Hepatocyte (in vitro differentiated cells): ENCODE results near the gene DGCR2. TPM values are rescaled to one million over a fixed set of nuclear protein-coding genes. Genes with fewer than 3 reads are reported as not detected.

ENCODE experiments used
- DNase-seq: peaks from one replicate; pipeline ENCODE4 v3.0.0-alpha.2; 2016; ENCODE audit warnings: low spot score
- H2AFZ ChIP-seq: fragments of 200-600 bp; sonication (generic); 2 replicates; pipeline ENCODE4 v1.6.0; 2016; ENCODE audit warnings: antibody characterized with exemption, mild to moderate bottlenecking
- H3K27ac ChIP-seq: fragments of 200-600 bp; sonication (generic); 2 replicates; pipeline ENCODE4 v1.5.1; 2016; ENCODE audit warnings: mild to moderate bottlenecking
- H3K27me3 ChIP-seq: fragments of 200-600 bp; sonication (generic); 2 replicates; pipeline ENCODE4 v1.6.1; 2016
- H3K36me3 ChIP-seq: fragments of 200-600 bp; sonication (generic); replicated peaks from 2 replicates; pipeline ENCODE4 v1.5.1; 2016; ENCODE audit warnings: low read depth; ENCODE audit not compliant: insufficient read depth
- H3K4me1 ChIP-seq: fragments of 200-600 bp; sonication (generic); 2 replicates; pipeline ENCODE4 v1.5.1; 2016; ENCODE audit warnings: mild to moderate bottlenecking, moderate library complexity; ENCODE audit not compliant: insufficient read depth
- H3K4me2 ChIP-seq: fragments of 200-600 bp; sonication (generic); 2 replicates; pipeline ENCODE4 v1.6.0; 2016
- H3K4me3 ChIP-seq: fragments of 200-600 bp; sonication (generic); 2 replicates; pipeline ENCODE4 v1.5.1; 2016; ENCODE audit warnings: mild to moderate bottlenecking
- H3K79me2 ChIP-seq: fragments of 200-600 bp; sonication (generic); 2 replicates; pipeline ENCODE4 v1.6.0; 2017; ENCODE audit warnings: mild to moderate bottlenecking
- H3K9me2 ChIP-seq: fragments of 200-600 bp; sonication (generic); replicated peaks from 2 replicates; pipeline ENCODE4 v1.6.0; 2017; ENCODE audit warnings: mild to moderate bottlenecking; ENCODE audit not compliant: insufficient read depth
- H3K9me3 ChIP-seq: fragments of 200-600 bp; sonication (generic); 2 replicates; pipeline ENCODE4 v1.5.1; 2016; ENCODE audit warnings: low read depth, mild to moderate bottlenecking
- H4K20me1 ChIP-seq: fragments of 200-600 bp; sonication (generic); 2 replicates; pipeline ENCODE4 v1.6.0; 2016; ENCODE audit warnings: mild to moderate bottlenecking; ENCODE audit not compliant: insufficient read depth, poor library complexity, severe bottlenecking
- CTCF ChIP-seq: fragments of 200-600 bp; sonication (generic); IDR thresholded peaks from 2 replicates; pipeline ENCODE4 v1.5.1; 2016; ENCODE audit warnings: antibody characterized with exemption, mild to moderate bottlenecking; ENCODE audit not compliant: poor library complexity
- EZH2 ChIP-seq: fragments of 200-600 bp; sonication (generic); IDR thresholded peaks from 2 replicates; pipeline ENCODE4 v1.6.1; 2016; ENCODE audit warnings: antibody characterized with exemption, mild to moderate bottlenecking, borderline replicate concordance
- EZH2phosphoT487 ChIP-seq: fragments of 200-600 bp; sonication (generic); IDR thresholded peaks from one replicate; pipeline ENCODE4 v1.6.1; 2018; ENCODE audit warnings: antibody characterized with exemption, mild to moderate bottlenecking, low read depth, moderate library complexity; ENCODE audit not compliant: unreplicated experiment, severe bottlenecking
- WGBS: methylation state at CpG from one replicate; pipeline ENCODE4 v1.1.6; 2016; ENCODE audit warnings: low lambda C conversion rate; ENCODE audit errors: missing lambda C conversion rate; 5-methylcytosine and 5-hydroxymethylcytosine counted together
- polyA plus RNA-seq: library from polyadenylated mRNA; unstranded; fragments of >200 nt; fragmentation: Nextera tagmentation; extraction: Ambion mirVana; gene quantifications from 2 replicates; pipeline ENCODE4 v1.2.1, GENCODE V29; 2016
- total RNA-seq: library from RNA; depleted of rRNA; stranded (reverse); fragments of >200 nt; gene quantifications from 2 replicates; pipeline ENCODE4 v1.2.3, GENCODE V29; 2014

Gene DGCR2
- total and polyA plus RNA-seq, 2 experiments from 2014 or later = 61.5 to 67.2 TPM

GRCh38 chr22:19047993-19048392, 74.2 kb downstream of the DGCR2 start:
- H3K9me2 ChIP-seq = no peaks in the 10 kb centered on the region
- DNase-seq = no peak
- peaks cover under 1% of the 10 kb centered on the region for H4K20me1 ChIP-seq
- no peaks in the 10 kb centered on the region for H3K9me3 ChIP-seq
- H3K4me3 ChIP-seq = no peak overlapping the region
- no peaks in the 10 kb centered on the region for H3K27me3 ChIP-seq
- peaks cover 3% of the 10 kb centered on the region for H3K36me3 ChIP-seq
- 98% methylated on average over 11 of the region's 11 CpGs for WGBS
- H2AFZ ChIP-seq = no peak overlapping the region
- H3K4me1 ChIP-seq = no peaks in the 10 kb centered on the region
- no peak for TF ChIP-seq EZH2phosphoT487
- TF ChIP-seq CTCF = no peak
- TF ChIP-seq EZH2 = no peak
- no peak overlapping the region for H3K4me2 ChIP-seq
- H3K27ac ChIP-seq = no peak overlapping the region
- H3K79me2 ChIP-seq = no peaks in the 10 kb centered on the region

GRCh38 chr22:19046719-19047609, 75.2 kb downstream of the DGCR2 start:
- TF ChIP-seq EZH2phosphoT487 = no peak
- no peak for TF ChIP-seq EZH2
- TF ChIP-seq CTCF = no peak
- DNase-seq = no peak
- H3K27ac ChIP-seq = no peak overlapping the region
- H3K4me2 ChIP-seq = no peak overlapping the region
- no peak overlapping the region for H3K4me3 ChIP-seq
- no peak overlapping the region for H2AFZ ChIP-seq
- 96% methylated on average over 5 of the region's 5 CpGs for WGBS
- H4K20me1 ChIP-seq = no peaks in the 10 kb centered on the region
- no peaks in the 10 kb centered on the region for H3K27me3 ChIP-seq
- H3K79me2 ChIP-seq = no peaks in the 10 kb centered on the region
- H3K9me3 ChIP-seq = no peaks in the 10 kb centered on the region
- no peaks in the 10 kb centered on the region for H3K9me2 ChIP-seq
- peaks cover 3% of the 10 kb centered on the region for H3K36me3 ChIP-seq
- H3K4me1 ChIP-seq = no peaks in the 10 kb centered on the region

- Histone ChIP-seq H4K20me1 (no peaks in the 10 kb centered on the region), H3K9me3 (no peaks in the 10 kb centered on the region), H3K9me2 (no peaks in the 10 kb centered on the region), H3K79me2 (no peaks in the 10 kb centered on the region), H2AFZ (no peak overlapping the region), H3K27ac (no peak overlapping the region), H3K4me3 (no peak overlapping the region), H3K36me3 (peaks cover 3% of the 10 kb centered on the region), H3K27me3 (no peaks in the 10 kb centered on the region), H3K4me2 (no peak overlapping the region), H3K4me1 (no peaks in the 10 kb centered on the region)
- DNase-seq = no peak
- TF ChIP-seq EZH2 = no peak
- TF ChIP-seq CTCF = no peak
- no peak for TF ChIP-seq EZH2phosphoT487
- WGBS = 98% methylated on average over 2 of the region's 2 CpGs
Observed at GRCh38 chr22:19046287-19046686, 75.9 kb downstream of the DGCR2 start.
